T-helper 2 cell treated with Interferon-gamma antibody and Interleukin-4, amounts not matched to agents 5 μg/mL and 100 μg/mL, for 36 hours (primary cell): Measurements from ENCODE around the gene AGAP1.

Experiments
- DNase-seq: peaks from one replicate; pipeline ENCODE4 v3.0.0; 2021; ENCODE audit warnings: low spot score
- H3K27ac Mint-ChIP-seq: one replicate; pipeline ENCODE4 v1.8.0; 2021; ENCODE audit warnings: mild to moderate bottlenecking, mixed read lengths
- H3K27me3 Mint-ChIP-seq: one replicate; pipeline ENCODE4 v1.8.0; 2021; ENCODE audit warnings: low read depth, mixed read lengths
- H3K36me3 Mint-ChIP-seq: one replicate; pipeline ENCODE4 v1.8.0; 2021; ENCODE audit warnings: low read depth, mixed read lengths
- H3K4me1 Mint-ChIP-seq: one replicate; pipeline ENCODE4 v1.8.0; 2021; ENCODE audit warnings: low read depth, mixed read lengths
- H3K4me3 Mint-ChIP-seq: one replicate; pipeline ENCODE4 v1.8.0; 2022; ENCODE audit warnings: mild to moderate bottlenecking, moderate library complexity, mixed read lengths
- H3K9me3 Mint-ChIP-seq: one replicate; pipeline ENCODE4 v1.8.0; 2021; ENCODE audit warnings: mixed read lengths

Gene AGAP1

GRCh38 chr2:235952714-235953113 lies 458.9 kb downstream of the AGAP1 start:
- Mint-ChIP-seq H3K4me3 (no peak overlapping the region), H3K36me3 (no peaks in the 10 kb centered on the region), H3K27me3 (peaks cover 51% of the 10 kb centered on the region), H3K9me3 (no peaks in the 10 kb centered on the region), H3K27ac (no peak overlapping the region), H3K4me1 (peaks cover 12% of the 10 kb centered on the region)
- no peak for DNase-seq

GRCh38 chr2:235954281-235954680 lies 460.4 kb downstream of the AGAP1 start:
- H3K9me3 Mint-ChIP-seq = no peaks in the 10 kb centered on the region
- peaks cover 43% of the 10 kb centered on the region for H3K27me3 Mint-ChIP-seq
- H3K36me3 Mint-ChIP-seq = no peaks in the 10 kb centered on the region

DNA sequence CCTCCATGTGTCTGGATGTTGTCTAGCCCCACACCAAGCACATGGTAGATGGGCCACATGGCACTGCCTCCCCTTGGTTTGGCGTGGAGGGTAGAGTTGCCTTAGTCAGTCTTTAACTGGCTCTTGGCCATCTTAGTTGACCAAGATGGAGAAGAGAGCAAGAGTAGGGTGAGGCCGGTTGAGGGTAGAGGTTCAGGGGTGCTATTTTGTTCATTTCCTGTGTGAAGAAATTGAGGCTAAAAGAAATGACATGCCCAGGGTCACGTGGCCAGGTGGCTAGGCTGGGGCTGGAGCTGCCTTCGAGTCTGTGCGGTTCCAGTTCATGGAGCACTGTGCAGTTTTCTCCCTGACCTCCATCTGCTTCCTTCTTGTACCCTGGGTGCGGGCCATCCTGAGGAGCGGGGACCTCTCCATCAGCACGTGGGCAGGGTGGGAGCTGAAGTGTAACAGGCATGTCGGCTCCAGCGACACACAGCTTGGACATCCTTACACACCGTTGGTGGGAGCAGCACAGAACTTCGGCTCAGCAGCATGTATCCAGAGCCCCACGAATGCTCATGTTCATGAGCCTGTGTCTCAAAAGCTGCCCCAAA lies 461.1 kb downstream of the AGAP1 start:
- no peak overlapping the region for H3K27ac Mint-ChIP-seq
- H3K9me3 Mint-ChIP-seq = no peaks in the 10 kb centered on the region
- H3K36me3 Mint-ChIP-seq = no peaks in the 10 kb centered on the region
- no peak overlapping the region for H3K4me3 Mint-ChIP-seq
- DNase-seq = no peak
- H3K4me1 Mint-ChIP-seq = peaks cover 12% of the 10 kb centered on the region
- peaks cover 36% of the 10 kb centered on the region for H3K27me3 Mint-ChIP-seq

More at GRCh38 chr2:235954281-235954680, 460.4 kb downstream of the AGAP1 start:
- Mint-ChIP-seq H3K4me1 (peaks cover 12% of the 10 kb centered on the region), H3K4me3 (no peak overlapping the region), H3K27ac (no peak overlapping the region)
- no peak for DNase-seq

- Mint-ChIP-seq H3K4me1 (peaks cover 12% of the 10 kb centered on the region), H3K4me3 (no peak overlapping the region), H3K27me3 (peaks cover 29% of the 10 kb centered on the region), H3K36me3 (no peaks in the 10 kb centered on the region), H3K27ac (no peak overlapping the region), H3K9me3 (no peaks in the 10 kb centered on the region)
- no peak for DNase-seq
Measured at GRCh38 chr2:235955664-235956063, 461.8 kb downstream of the AGAP1 start.

DNA sequence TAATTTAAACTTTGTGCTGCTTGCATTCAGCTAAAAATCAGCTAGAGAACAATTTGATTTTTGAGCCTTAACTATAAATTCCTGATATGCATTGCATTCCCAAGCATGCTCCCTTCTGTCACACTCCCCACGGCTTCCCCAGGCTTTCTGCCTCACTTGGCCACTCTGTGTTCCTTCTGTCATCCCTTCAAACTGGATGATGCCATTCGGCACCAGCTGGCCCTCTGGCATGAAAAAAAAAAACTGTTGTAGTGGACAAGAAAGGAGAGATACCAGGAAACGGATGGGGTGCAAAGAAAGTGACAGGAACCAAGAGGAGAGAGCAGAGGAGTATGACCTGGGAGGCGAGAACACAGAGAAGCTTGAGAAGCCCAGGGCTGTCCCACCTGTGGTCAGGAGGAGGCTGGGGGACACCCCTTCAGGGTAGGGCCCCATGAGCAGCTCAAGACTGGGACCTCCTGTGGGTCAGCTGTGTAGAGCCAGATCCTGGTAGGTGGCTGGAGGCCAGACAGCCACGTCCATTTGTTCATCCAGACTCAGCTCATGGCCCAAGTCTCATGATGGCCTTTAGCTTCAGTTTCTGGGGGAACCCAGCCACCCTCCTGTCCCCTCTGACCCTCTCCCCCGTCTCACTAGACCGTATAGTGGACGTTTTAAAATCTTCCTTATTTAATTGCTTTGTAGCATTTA lies 462.6 kb downstream of the AGAP1 start:
- Mint-ChIP-seq H3K36me3 (no peaks in the 10 kb centered on the region), H3K4me3 (no peak overlapping the region), H3K4me1 (peaks cover 10% of the 10 kb centered on the region), H3K27me3 (peaks cover 27% of the 10 kb centered on the region), H3K27ac (no peak overlapping the region), H3K9me3 (no peaks in the 10 kb centered on the region)
- DNase-seq = no peak

- Mint-ChIP-seq H3K36me3 (no peaks in the 10 kb centered on the region), H3K9me3 (no peaks in the 10 kb centered on the region), H3K4me3 (no peak overlapping the region), H3K4me1 (peaks cover 2% of the 10 kb centered on the region), H3K27ac (no peak overlapping the region), H3K27me3 (peaks cover 23% of the 10 kb centered on the region)
- no peak for DNase-seq
Measured at GRCh38 chr2:235957251-235957650, 463.4 kb downstream of the AGAP1 start.

GRCh38 chr2:235958221-235958930 lies 464.5 kb downstream of the AGAP1 start:
- Mint-ChIP-seq H3K27me3 (peaks cover 21% of the 10 kb centered on the region), H3K4me1 (no peaks in the 10 kb centered on the region), H3K36me3 (no peaks in the 10 kb centered on the region), H3K27ac (no peak overlapping the region), H3K4me3 (no peak overlapping the region), H3K9me3 (no peaks in the 10 kb centered on the region)
- no peak for DNase-seq

GRCh38 chr2:235958931-235959410 lies 465.1 kb downstream of the AGAP1 start:
- peaks cover 19% of the 10 kb centered on the region for H3K27me3 Mint-ChIP-seq
- H3K9me3 Mint-ChIP-seq = no peaks in the 10 kb centered on the region
- H3K4me1 Mint-ChIP-seq = no peaks in the 10 kb centered on the region
- H3K27ac Mint-ChIP-seq = no peak overlapping the region
- H3K4me3 Mint-ChIP-seq = no peak overlapping the region
- H3K36me3 Mint-ChIP-seq = no peaks in the 10 kb centered on the region
- no peak for DNase-seq

- Mint-ChIP-seq H3K27me3 (peaks cover 9% of the 10 kb centered on the region), H3K4me3 (no peak overlapping the region), H3K27ac (no peak overlapping the region), H3K36me3 (no peaks in the 10 kb centered on the region), H3K9me3 (no peaks in the 10 kb centered on the region), H3K4me1 (no peaks in the 10 kb centered on the region)
- DNase-seq = no peak
Measured at GRCh38 chr2:235960011-235960715, 466.3 kb downstream of the AGAP1 start.

GRCh38 chr2:235960716-235961640 lies 467.1 kb downstream of the AGAP1 start:
- Mint-ChIP-seq H3K4me3 (no peak overlapping the region), H3K27me3 (peaks cover 5% of the 10 kb centered on the region), H3K27ac (no peak overlapping the region), H3K9me3 (no peaks in the 10 kb centered on the region), H3K36me3 (no peaks in the 10 kb centered on the region), H3K4me1 (no peaks in the 10 kb centered on the region)
- no peak for DNase-seq

GRCh38 chr2:235961711-235962110 lies 467.9 kb downstream of the AGAP1 start:
- Mint-ChIP-seq H3K4me3 (no peak overlapping the region), H3K27me3 (peaks cover 5% of the 10 kb centered on the region), H3K4me1 (no peaks in the 10 kb centered on the region), H3K9me3 (no peaks in the 10 kb centered on the region), H3K36me3 (no peaks in the 10 kb centered on the region), H3K27ac (no peak overlapping the region)
- DNase-seq = no peak

DNA sequence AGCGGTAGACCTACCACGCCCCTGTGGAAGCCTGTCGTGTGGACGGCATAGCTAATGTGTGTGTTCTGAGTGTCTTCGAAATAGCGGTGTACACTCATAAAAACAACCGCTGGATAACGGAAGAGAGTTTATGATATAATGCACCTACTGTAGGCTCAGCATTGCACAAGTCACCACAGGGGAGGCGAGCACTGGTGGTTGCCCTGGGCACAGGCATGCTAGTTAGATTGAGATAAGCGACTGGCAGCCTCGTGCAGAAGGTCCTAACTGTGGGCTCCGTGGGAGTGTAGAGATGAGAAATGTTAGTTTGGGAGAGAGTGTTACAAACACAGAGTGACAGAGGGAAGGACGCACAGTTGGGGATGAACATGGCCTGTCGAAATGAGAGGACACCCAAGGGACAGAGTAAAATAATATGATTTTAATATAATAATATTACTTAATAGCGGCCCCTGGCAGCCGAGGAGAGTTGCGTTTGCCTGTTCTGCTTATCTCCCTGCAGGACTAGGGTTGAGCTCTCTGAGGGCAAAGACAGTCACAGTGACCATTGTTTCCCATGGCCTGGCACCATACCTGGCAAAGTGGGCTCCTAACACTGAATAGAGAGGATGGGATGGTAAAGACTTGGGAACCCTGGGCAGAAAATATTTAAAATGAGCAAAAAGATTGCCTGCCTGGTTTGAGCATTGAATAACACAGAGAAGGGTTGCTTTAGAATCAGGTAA lies 470.2 kb downstream of the AGAP1 start:
- no peak for DNase-seq
- Mint-ChIP-seq H3K36me3 (no peaks in the 10 kb centered on the region), H3K27me3 (peaks cover 5% of the 10 kb centered on the region), H3K4me3 (no peak overlapping the region), H3K27ac (no peak overlapping the region), H3K9me3 (no peaks in the 10 kb centered on the region), H3K4me1 (no peaks in the 10 kb centered on the region)
